ENCODE data around the gene PNKD. TPM values are rescaled to one million over a fixed set of nuclear protein-coding genes. Genes with fewer than 3 reads are reported as not detected.

Gene PNKD
- total and polyA plus RNA-seq, 10 of the 15 experiments (the other 5 are each of a cell fraction or from before 2014, with no cell fraction given) = 27.2 to 106 (median 61.3) TPM

DNA sequence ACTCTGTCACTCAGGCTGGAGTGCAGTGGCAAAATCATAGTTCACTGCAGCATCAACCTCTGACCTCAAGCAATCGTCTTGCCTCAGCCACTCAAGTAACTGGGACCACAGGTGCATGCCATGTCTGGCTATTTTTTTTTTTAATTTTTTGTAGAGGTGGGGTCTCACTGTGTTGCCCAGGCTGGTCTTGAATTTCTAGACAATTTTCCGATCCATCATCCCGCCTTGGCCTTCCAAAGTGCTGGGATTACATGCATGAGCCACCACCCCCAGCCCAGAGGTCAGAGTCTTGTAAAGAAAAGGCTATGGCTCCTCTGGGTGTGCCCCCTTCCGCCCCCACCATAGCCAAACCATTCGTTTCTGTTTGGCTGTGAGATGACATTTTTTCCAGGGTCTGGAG, 35.1 kb downstream of the PNKD start:
- in situ Hi-C loops (cut with MboI) (no loop called here), intact Hi-C loops (cut with micrococcal nuclease; ENCODE audit: unreplicated experiment) (no loop called here)
- no TSS peak for BruUV-seq (replicated peaks)
- no peaks in the 10 kb centered on the region for H3K9me3 ChIP-seq (replicated peaks; ENCODE audit: control insufficient read depth, insufficient read depth, low read length)
- no peaks in the 10 kb centered on the region for H4K20me1 ChIP-seq (ENCODE audit: control insufficient read depth, insufficient read depth)
- no peaks in the 10 kb centered on the region for H3K79me2 ChIP-seq (ENCODE audit: control insufficient read depth, insufficient read depth, low read length)
- TF ChIP-seq, protein P1, sequence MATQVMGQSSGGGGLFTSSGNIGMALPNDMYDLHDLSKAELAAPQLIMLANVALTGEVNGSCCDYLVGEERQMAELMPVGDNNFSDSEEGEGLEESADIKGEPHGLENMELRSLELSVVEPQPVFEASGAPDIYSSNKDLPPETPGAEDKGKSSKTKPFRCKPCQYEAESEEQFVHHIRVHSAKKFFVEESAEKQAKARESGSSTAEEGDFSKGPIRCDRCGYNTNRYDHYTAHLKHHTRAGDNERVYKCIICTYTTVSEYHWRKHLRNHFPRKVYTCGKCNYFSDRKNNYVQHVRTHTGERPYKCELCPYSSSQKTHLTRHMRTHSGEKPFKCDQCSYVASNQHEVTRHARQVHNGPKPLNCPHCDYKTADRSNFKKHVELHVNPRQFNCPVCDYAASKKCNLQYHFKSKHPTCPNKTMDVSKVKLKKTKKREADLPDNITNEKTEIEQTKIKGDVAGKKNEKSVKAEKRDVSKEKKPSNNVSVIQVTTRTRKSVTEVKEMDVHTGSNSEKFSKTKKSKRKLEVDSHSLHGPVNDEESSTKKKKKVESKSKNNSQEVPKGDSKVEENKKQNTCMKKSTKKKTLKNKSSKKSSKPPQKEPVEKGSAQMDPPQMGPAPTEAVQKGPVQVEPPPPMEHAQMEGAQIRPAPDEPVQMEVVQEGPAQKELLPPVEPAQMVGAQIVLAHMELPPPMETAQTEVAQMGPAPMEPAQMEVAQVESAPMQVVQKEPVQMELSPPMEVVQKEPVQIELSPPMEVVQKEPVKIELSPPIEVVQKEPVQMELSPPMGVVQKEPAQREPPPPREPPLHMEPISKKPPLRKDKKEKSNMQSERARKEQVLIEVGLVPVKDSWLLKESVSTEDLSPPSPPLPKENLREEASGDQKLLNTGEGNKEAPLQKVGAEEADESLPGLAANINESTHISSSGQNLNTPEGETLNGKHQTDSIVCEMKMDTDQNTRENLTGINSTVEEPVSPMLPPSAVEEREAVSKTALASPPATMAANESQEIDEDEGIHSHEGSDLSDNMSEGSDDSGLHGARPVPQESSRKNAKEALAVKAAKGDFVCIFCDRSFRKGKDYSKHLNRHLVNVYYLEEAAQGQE (IDR thresholded peaks at IDR 0.05; ENCODE audit: low read depth, low read length) = no peak
- TF ChIP-seq STAT3 (IDR thresholded peaks at IDR 0.05; ENCODE audit: low read depth, low read length) (no peak), IKZF2 (IDR thresholded peaks at IDR 0.05) (no peak), SREBF1 (IDR thresholded peaks at IDR 0.05; ENCODE audit: low read length) (no peak), NRF1 (conservative IDR thresholded peaks at IDR 0.05; ENCODE audit: low read depth, low read length) (no peak), ZSCAN29 (IDR thresholded peaks at IDR 0.05) (no peak), CEBPB (IDR thresholded peaks at IDR 0.05; ENCODE audit: borderline replicate concordance in 1 of 2, low read depth in 2 of 2, low read length in 2 of 2) (no peak)
- no peaks in the 10 kb centered on the region for H3K4me1 ChIP-seq (ENCODE audit: control insufficient read depth, insufficient read depth, low read length)
- 17% methylated on average over 5 of the region's 5 CpGs for WGBS (ENCODE audit: insufficient coverage, insufficient replicate concordance, low lambda C conversion rate, missing lambda C conversion rate)
- CTCF ChIA-PET = interaction anchor here (2.4 to 8.5 kb wide), 3 partner anchors 24 to 51 kb away, joined by 6 to 138 read pairs (median 6); partner anchors contain the start of gene CATIP
- FAIRE-seq (no peak), ATAC-seq (no peak), DNase-seq (ENCODE audit: low read depth, low spot score) (no peak)
- H3K36me3 ChIP-seq (ENCODE audit: control insufficient read depth in 2 of 2, insufficient read depth in 2 of 2, low read length in 1 of 2) = no peaks in the 10 kb centered on the region
- H3K27ac ChIP-seq (ENCODE audit: control insufficient read depth, insufficient read depth) = no peak overlapping the region
- no peaks in the 10 kb centered on the region for H3K27me3 ChIP-seq (replicated peaks in 1 of 2; ENCODE audit: control insufficient read depth in 2 of 2, insufficient read depth in 2 of 2, low read length in 1 of 2)
- RAD21 ChIA-PET (ENCODE audit: unreplicated experiment) = interaction anchor here (2.2 kb wide), 1 partner anchor 51 kb away, joined by 8 read pairs; the partner anchor contains the start of gene CATIP
- SMC1A ChIA-PET (ENCODE audit: uncharacterized antibody, unreplicated experiment) = interaction anchor here (5.4 kb wide), 1 partner anchor 52 kb away, joined by 70 read pairs; the partner anchor contains the start of gene CATIP
- no peak overlapping the region for H3K4me3 ChIP-seq
- no peak overlapping the region for H3K9ac ChIP-seq (ENCODE audit: control insufficient read depth, insufficient read depth, low read length)
- H3K4me2 ChIP-seq (ENCODE audit: control insufficient read depth, insufficient read depth) = no peak overlapping the region
- no peak overlapping the region for H2AFZ ChIP-seq (ENCODE audit: control insufficient read depth, low read depth, low read length)
- POLR2A ChIA-PET = no interaction called here
